Measurements from ENCODE around the gene TRMT112. TPM values are rescaled to one million over a fixed set of nuclear protein-coding genes. Genes with fewer than 3 reads are reported as not detected.

TRMT112 gene
- total RNA-seq, 2 experiments from 2014 or later: 197 TPM

GRCh38 chr11:64361659-64362058 is 44.3 kb upstream of the TRMT112 start:
- peaks cover 35% of the 10 kb centered on the region for H3K4me1 Mint-ChIP-seq (ENCODE audit: low read depth)
- DNase-seq (no peak), ATAC-seq (no peak)
- intact Hi-C loops (cut with micrococcal nuclease): no loop called here
- H3K27ac Mint-ChIP-seq: no peak overlapping the region
- no peaks in the 10 kb centered on the region for H3K27me3 Mint-ChIP-seq
- ChIA-PET POLR2A (interaction anchor here (1.5 kb wide), 1 partner anchor 14 kb away, joined by 3 read pairs; no protein-coding TSS in a partner anchor), CTCF (interaction anchor here (1.6 to 2.3 kb wide), 3 partner anchors 29 to 291 kb away, joined by 6 to 14 read pairs (median 6); no protein-coding TSS in a partner anchor)
- peaks cover 55% of the 10 kb centered on the region for H3K36me3 Mint-ChIP-seq (ENCODE audit: low read depth)
- H3K9me3 Mint-ChIP-seq: no peaks in the 10 kb centered on the region
- H3K4me3 Mint-ChIP-seq: no peak overlapping the region
- TF ChIP-seq CTCF (IDR thresholded peaks at IDR 0.05): no peak

GRCh38 chr11:64360448-64360921 is 43.1 kb upstream of the TRMT112 start:
- Mint-ChIP-seq H3K4me1 (ENCODE audit: low read depth) (peaks cover 39% of the 10 kb centered on the region), H3K36me3 (ENCODE audit: low read depth) (peaks cover 51% of the 10 kb centered on the region), H3K27ac (no peak overlapping the region), H3K27me3 (no peaks in the 10 kb centered on the region), H3K4me3 (peak overlapping the region; percentile 79), H3K9me3 (no peaks in the 10 kb centered on the region)
- DNase-seq (peak; percentile 17), ATAC-seq (no peak)
- no peak for TF ChIP-seq CTCF (IDR thresholded peaks at IDR 0.05)
- CTCF ChIA-PET: interaction anchor here (1.3 to 9.5 kb wide), 6 partner anchors 12 to 292 kb away, joined by 3 to 75 read pairs (median 6); partner anchors contain the start of gene CCDC88B
- intact Hi-C loops (cut with micrococcal nuclease): no loop called here
- POLR2A ChIA-PET: interaction anchor here (0.7 to 2.5 kb wide), 6 partner anchors 11 to 117 kb away, joined by 3 to 11 read pairs (median 3); partner anchors contain the start of genes PRDX5 and TRMT112

- peak overlapping the region; percentile 79 for H3K4me3 Mint-ChIP-seq
- peak; percentile 20 for ATAC-seq
- ChIA-PET CTCF (interaction anchor here (0.6 to 9.5 kb wide), 11 partner anchors 12 to 293 kb away, joined by 3 to 75 read pairs (median 3); partner anchors contain the start of gene CCDC88B), POLR2A (interaction anchor here (0.9 to 2.5 kb wide), 9 partner anchors 9 to 359 kb away, joined by 3 to 11 read pairs (median 3); partner anchors contain the start of genes PRDX5 and TRMT112)
- peak overlapping the region; percentile 73 for H3K27ac Mint-ChIP-seq
- H3K36me3 Mint-ChIP-seq (ENCODE audit: low read depth): peaks cover 45% of the 10 kb centered on the region
- H3K9me3 Mint-ChIP-seq: no peaks in the 10 kb centered on the region
- peak; percentile 45 for DNase-seq
- H3K27me3 Mint-ChIP-seq: no peaks in the 10 kb centered on the region
- H3K4me1 Mint-ChIP-seq (ENCODE audit: low read depth): peaks cover 45% of the 10 kb centered on the region
- TF ChIP-seq CTCF (IDR thresholded peaks at IDR 0.05): no peak
- intact Hi-C loops (cut with micrococcal nuclease): no loop called here
These were observed 42.5 kb upstream of the TRMT112 start for GRCh38 chr11:64359712-64360445.

GRCh38 chr11:64358907-64359711 is 41.8 kb upstream of the TRMT112 start, which contains the start of gene RPS6KA4:
Gene RPS6KA4, plus strand, starts transcription at chr11:64359162. Its CDS starts 74 bp downstream, at chr11:64359236.
- Mint-ChIP-seq H3K4me3 (peak within 1 kb of the TSS; percentile 79), H3K27me3 (no peaks in the 10 kb centered on the region), H3K9me3 (no peaks in the 10 kb centered on the region), H3K4me1 (ENCODE audit: low read depth) (peaks cover 48% of the 10 kb centered on the region), H3K27ac (peak within 1 kb of the TSS; percentile 87), H3K36me3 (ENCODE audit: low read depth) (peaks cover 42% of the 10 kb centered on the region)
- TF ChIP-seq CTCF (IDR thresholded peaks at IDR 0.05): no peak
- peak; percentile 68 for ATAC-seq
- ChIA-PET CTCF (interaction anchor here (0.6 to 9.5 kb wide), 12 partner anchors 13 to 293 kb away, joined by 3 to 75 read pairs (median 3); partner anchors contain the start of genes CCDC88B and PRDX5), POLR2A (interaction anchor here (0.6 to 2.5 kb wide), 8 partner anchors 9 to 358 kb away, joined by 3 to 11 read pairs (median 4); partner anchors contain the start of genes PRDX5 and TRMT112)
- peak; percentile 64 for DNase-seq
- intact Hi-C loops (cut with micrococcal nuclease): no loop called here

Data from activated CD8-positive, alpha-beta T cell treated with anti-CD3 and anti-CD28 coated beads for 36 hours (primary cell).